ENCODE results near the gene GRK7.

GRCh38 chr3:141714671-141715070, 48.5 kb upstream of the GRK7 start:
- no peak for TF ChIP-seq CTCF (IDR thresholded peaks at IDR 0.05)
- no peak for TF ChIP-seq POLR2A (IDR thresholded peaks at IDR 0.05)

Data from vagina (tissue), 2 donors.